ENCODE data around the gene KCND3. TPM values are rescaled to one million over a fixed set of nuclear protein-coding genes. Genes with fewer than 3 reads are reported as not detected.
A peak's percentile ranks its signal among the peaks of the same experiment; 100 is the strongest.

Gene KCND3
- total RNA-seq, 1 donor from 2014 or later: 3.7 TPM

DNA sequence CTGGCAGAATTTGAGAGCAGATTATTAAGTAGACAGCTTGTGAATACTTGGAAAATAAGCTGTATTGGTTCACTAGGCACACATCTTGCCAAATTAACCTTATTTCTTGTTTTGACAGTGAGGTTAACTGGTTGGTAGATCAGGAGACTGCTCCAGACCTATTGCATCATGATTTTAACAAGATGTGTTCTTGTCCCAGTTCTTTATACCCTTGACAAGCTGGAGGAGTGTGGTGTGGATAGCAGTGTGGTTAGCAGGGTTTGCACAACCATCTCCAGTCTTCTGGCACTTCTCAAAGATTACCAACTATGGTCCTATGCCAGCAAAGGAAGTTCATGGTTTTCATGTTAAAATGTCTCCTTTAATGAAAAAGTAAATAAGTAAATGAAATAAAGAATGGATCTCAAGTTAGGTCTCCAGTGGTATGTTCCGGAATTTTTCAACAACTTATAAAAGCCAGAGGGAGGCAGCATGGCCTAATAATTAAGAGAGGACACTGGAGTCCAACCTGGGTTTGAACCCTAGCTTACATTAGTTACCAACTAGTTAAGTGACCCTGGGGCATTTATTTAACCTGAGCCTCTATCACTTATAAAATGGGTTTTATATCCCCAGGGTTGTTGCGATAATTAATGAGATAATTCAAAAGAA lies 199.7 kb downstream of the KCND3 start:
- H3K27me3 Mint-ChIP-seq (ENCODE audit: unreplicated experiment): peaks cover 7% of the 10 kb centered on the region
- no peaks in the 10 kb centered on the region for H3K36me3 Mint-ChIP-seq (ENCODE audit: unreplicated experiment)
- TF ChIP-seq, protein P1, sequence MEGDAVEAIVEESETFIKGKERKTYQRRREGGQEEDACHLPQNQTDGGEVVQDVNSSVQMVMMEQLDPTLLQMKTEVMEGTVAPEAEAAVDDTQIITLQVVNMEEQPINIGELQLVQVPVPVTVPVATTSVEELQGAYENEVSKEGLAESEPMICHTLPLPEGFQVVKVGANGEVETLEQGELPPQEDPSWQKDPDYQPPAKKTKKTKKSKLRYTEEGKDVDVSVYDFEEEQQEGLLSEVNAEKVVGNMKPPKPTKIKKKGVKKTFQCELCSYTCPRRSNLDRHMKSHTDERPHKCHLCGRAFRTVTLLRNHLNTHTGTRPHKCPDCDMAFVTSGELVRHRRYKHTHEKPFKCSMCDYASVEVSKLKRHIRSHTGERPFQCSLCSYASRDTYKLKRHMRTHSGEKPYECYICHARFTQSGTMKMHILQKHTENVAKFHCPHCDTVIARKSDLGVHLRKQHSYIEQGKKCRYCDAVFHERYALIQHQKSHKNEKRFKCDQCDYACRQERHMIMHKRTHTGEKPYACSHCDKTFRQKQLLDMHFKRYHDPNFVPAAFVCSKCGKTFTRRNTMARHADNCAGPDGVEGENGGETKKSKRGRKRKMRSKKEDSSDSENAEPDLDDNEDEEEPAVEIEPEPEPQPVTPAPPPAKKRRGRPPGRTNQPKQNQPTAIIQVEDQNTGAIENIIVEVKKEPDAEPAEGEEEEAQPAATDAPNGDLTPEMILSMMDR (IDR thresholded peaks at IDR 0.05; ENCODE audit: partially characterized antibody, unreplicated experiment): no peak
- DNase-seq: no peak
- no peak overlapping the region for H3K4me3 Mint-ChIP-seq (ENCODE audit: unreplicated experiment)
- peaks cover 39% of the 10 kb centered on the region for H3K4me1 Mint-ChIP-seq (ENCODE audit: low read depth, unreplicated experiment)
- peaks cover 6% of the 10 kb centered on the region for H3K9me3 Mint-ChIP-seq (ENCODE audit: unreplicated experiment)
- peak overlapping the region; percentile 92 for H3K27ac Mint-ChIP-seq (ENCODE audit: unreplicated experiment)

GRCh38 chr1:111789142-111789541 lies 200.3 kb downstream of the KCND3 start:
- peaks cover 39% of the 10 kb centered on the region for H3K4me1 Mint-ChIP-seq (ENCODE audit: low read depth, unreplicated experiment)
- H3K27me3 Mint-ChIP-seq (ENCODE audit: unreplicated experiment): peaks cover 7% of the 10 kb centered on the region
- H3K9me3 Mint-ChIP-seq (ENCODE audit: unreplicated experiment): peaks cover 7% of the 10 kb centered on the region
- DNase-seq: peak; percentile 47
- no peaks in the 10 kb centered on the region for H3K36me3 Mint-ChIP-seq (ENCODE audit: unreplicated experiment)
- TF ChIP-seq, protein P1 (IDR thresholded peaks at IDR 0.05; ENCODE audit: partially characterized antibody, unreplicated experiment): no peak
- H3K27ac Mint-ChIP-seq (ENCODE audit: unreplicated experiment): peak overlapping the region; percentile 92
- H3K4me3 Mint-ChIP-seq (ENCODE audit: unreplicated experiment): peak overlapping the region; percentile 57

DNA sequence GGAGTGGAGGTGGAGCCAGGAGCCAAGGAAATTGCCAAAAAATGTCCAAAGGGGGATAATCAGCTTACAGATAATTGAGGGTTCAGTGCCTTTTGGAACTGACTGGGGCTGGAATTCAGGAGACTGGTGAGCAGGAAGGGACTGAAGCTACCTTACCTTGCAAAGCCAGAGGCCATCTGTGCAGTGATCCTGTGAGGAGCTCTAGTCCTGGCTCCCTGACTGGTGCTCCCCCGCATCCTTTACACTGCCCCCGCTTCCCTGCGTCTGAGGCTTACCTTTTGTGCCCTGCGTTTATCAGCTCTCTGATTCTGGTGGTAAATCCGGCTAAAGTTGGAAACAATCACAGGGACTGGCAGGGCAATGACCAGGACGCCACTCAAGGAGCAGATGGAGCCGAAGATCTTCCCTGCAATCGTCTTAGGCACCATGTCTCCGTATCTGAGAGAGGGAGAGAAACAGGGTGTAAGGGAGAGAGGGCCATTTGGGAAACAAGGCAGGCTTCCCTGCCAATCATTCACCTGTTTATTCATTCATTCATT lies 202.7 kb downstream of the KCND3 start:
- H3K4me3 Mint-ChIP-seq (ENCODE audit: unreplicated experiment): no peak overlapping the region
- H3K4me1 Mint-ChIP-seq (ENCODE audit: low read depth, unreplicated experiment): peaks cover 29% of the 10 kb centered on the region
- DNase-seq: no peak
- peaks cover 7% of the 10 kb centered on the region for H3K9me3 Mint-ChIP-seq (ENCODE audit: unreplicated experiment)
- TF ChIP-seq, protein P1 (IDR thresholded peaks at IDR 0.05; ENCODE audit: partially characterized antibody, unreplicated experiment): no peak
- H3K27ac Mint-ChIP-seq (ENCODE audit: unreplicated experiment): no peak overlapping the region
- H3K36me3 Mint-ChIP-seq (ENCODE audit: unreplicated experiment): no peaks in the 10 kb centered on the region
- peaks cover 7% of the 10 kb centered on the region for H3K27me3 Mint-ChIP-seq (ENCODE audit: unreplicated experiment)

DNA sequence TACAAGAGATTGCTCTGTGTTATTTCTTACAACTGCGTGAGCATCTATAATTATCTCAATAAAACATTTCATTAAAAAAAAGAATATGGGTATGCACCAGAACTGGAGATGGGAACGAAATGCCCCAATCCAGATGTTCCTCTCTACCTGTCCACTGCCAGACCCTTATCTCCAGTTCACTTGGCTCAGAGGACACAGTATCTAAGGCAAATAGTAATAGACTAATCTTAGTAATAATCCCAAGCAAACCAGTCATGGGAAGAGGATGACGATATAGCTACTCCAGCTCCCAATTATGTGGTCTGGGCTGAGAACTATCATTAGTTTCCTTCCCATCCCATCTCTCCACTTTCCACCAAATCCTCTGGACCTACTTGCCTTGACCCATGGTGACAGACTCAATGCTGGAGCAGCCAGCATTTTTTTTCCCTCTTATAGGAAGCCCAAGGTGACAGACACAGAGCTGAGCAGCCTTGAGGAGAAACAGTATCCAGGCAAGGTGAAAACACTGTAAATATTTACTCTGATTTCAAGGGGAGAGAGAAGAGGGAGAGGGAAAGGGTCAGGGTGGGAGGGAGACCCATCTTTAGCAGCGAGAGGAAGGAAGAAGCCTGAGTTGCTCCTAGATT lies 205.1 kb downstream of the KCND3 start:
- Mint-ChIP-seq H3K4me1 (ENCODE audit: low read depth, unreplicated experiment) (peaks cover 19% of the 10 kb centered on the region), H3K27me3 (ENCODE audit: unreplicated experiment) (peaks cover 5% of the 10 kb centered on the region), H3K4me3 (ENCODE audit: unreplicated experiment) (no peak overlapping the region), H3K27ac (ENCODE audit: unreplicated experiment) (peak overlapping the region; percentile 11), H3K36me3 (ENCODE audit: unreplicated experiment) (no peaks in the 10 kb centered on the region), H3K9me3 (ENCODE audit: unreplicated experiment) (peaks cover 9% of the 10 kb centered on the region)
- TF ChIP-seq, protein P1 (IDR thresholded peaks at IDR 0.05; ENCODE audit: partially characterized antibody, unreplicated experiment): no peak
- DNase-seq: no peak

DNA sequence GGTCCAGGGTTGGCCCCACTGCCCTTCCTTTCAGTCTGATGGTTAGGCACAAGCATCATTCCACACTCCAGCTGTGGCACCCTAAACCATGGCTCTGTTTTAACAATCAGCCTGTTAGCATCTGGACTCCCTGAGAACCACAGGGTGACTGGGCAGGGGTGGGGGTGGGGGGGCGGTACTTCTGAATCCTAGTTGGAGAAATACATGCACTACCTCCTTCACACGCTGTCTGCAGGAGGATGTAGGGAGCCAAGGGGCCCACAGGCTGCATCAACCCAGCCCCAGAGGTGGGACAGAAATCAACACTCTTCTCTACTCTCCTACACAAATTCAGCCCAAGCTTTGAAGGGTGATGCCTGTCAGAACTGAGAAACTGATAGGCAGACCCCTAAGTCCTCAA lies 209.9 kb downstream of the KCND3 start:
- H3K4me1 Mint-ChIP-seq (ENCODE audit: low read depth, unreplicated experiment): peaks cover 2% of the 10 kb centered on the region
- H3K9me3 Mint-ChIP-seq (ENCODE audit: unreplicated experiment): peaks cover 3% of the 10 kb centered on the region

More for the DNA sequence above, 209.9 kb downstream of the KCND3 start:
- Mint-ChIP-seq H3K27me3 (ENCODE audit: unreplicated experiment) (no peaks in the 10 kb centered on the region), H3K27ac (ENCODE audit: unreplicated experiment) (no peak overlapping the region), H3K4me3 (ENCODE audit: unreplicated experiment) (no peak overlapping the region), H3K36me3 (ENCODE audit: unreplicated experiment) (no peaks in the 10 kb centered on the region)
- TF ChIP-seq, protein P1 (IDR thresholded peaks at IDR 0.05; ENCODE audit: partially characterized antibody, unreplicated experiment): no peak
- DNase-seq: no peak
